ENCODE results near the gene PGP.
"Not testable (repeated sequence)": the region's sequence is repeated elsewhere in the genome, so short reads cannot be mapped to it uniquely, and the experiment has no call there.

Gene PGP

GRCh38 chr16:2214719-2214968 is at the start of gene PGP:
PGP (minus strand) TSS chr16:2214840; CDS start chr16:2214777, 63 bp downstream.
- no peak for DNase-seq

- not testable (repeated sequence) for DNase-seq
Measured at GRCh38 chr16:2263026-2263425, 48.4 kb upstream of the PGP start.

- DNase-seq, result no peak
Measured at GRCh38 chr16:2260250-2260649, 45.6 kb upstream of the PGP start.

GRCh38 chr16:2258530-2258929 is 43.9 kb upstream of the PGP start:
- DNase-seq, result not testable (repeated sequence)

GRCh38 chr16:2257726-2258125 is 43.1 kb upstream of the PGP start:
- DNase-seq, result no peak

- no peak for DNase-seq
Measured at GRCh38 chr16:2256531-2257140, 42.0 kb upstream of the PGP start.

GRCh38 chr16:2253293-2253692 is 38.7 kb upstream of the PGP start:
- DNase-seq, result no peak

- DNase-seq, result no peak
Measured at GRCh38 chr16:2252806-2253148, 38.1 kb upstream of the PGP start.

GRCh38 chr16:2251296-2252111 is 36.9 kb upstream of the PGP start, which contains the start of gene ECI1:
ECI1 (minus strand) TSS chr16:2251587; CDS start chr16:2251566, 21 bp downstream.
- DNase-seq, result peak; percentile 92

GRCh38 chr16:2250652-2251295 is 36.1 kb upstream of the PGP start:
- DNase-seq, result no peak

GRCh38 chr16:2246301-2246885 is 31.8 kb upstream of the PGP start:
- no peak for DNase-seq

- DNase-seq, result no peak
Measured at GRCh38 chr16:2244926-2245795, 30.5 kb upstream of the PGP start.

GRCh38 chr16:2244301-2244700 is 29.7 kb upstream of the PGP start:
- no peak for DNase-seq

GRCh38 chr16:2243781-2244180 is 29.1 kb upstream of the PGP start:
- no peak for DNase-seq

- DNase-seq, result no peak
Measured at GRCh38 chr16:2243031-2243528, 28.4 kb upstream of the PGP start.

GRCh38 chr16:2242598-2242997 is 28.0 kb upstream of the PGP start:
- DNase-seq, result no peak

- DNase-seq, result not testable (repeated sequence)
Measured at GRCh38 chr16:2240331-2240730, 25.7 kb upstream of the PGP start.

- DNase-seq, result no peak
Measured at GRCh38 chr16:2238838-2239675, 24.4 kb upstream of the PGP start.

- DNase-seq, result no peak
Measured at GRCh38 chr16:2238150-2238837, 23.7 kb upstream of the PGP start.

- no peak for DNase-seq
Measured at GRCh38 chr16:2237493-2238149, 23.0 kb upstream of the PGP start.

GRCh38 chr16:2237102-2237482 is 22.5 kb upstream of the PGP start:
- DNase-seq, result no peak

Data from COR-L47 (cell line).